H9 (cell line): ENCODE measurements around the gene PLEK. TPM values are rescaled to one million over a fixed set of nuclear protein-coding genes. Genes with fewer than 3 reads are reported as not detected.

Source experiments
- DNase-seq: peaks from one replicate; pipeline ENCODE4 v3.0.0-alpha.2; 2017
- H2AFZ ChIP-seq: one replicate; pipeline ENCODE4 v1.6.1; 2013; ENCODE audit warnings: mild to moderate bottlenecking, low read length, control low read depth, moderate library complexity
- H2AK5ac ChIP-seq: 2 replicates; pipeline ENCODE4 v1.6.1; 2013; ENCODE audit warnings: low read length, control low read depth, mixed read lengths; ENCODE audit not compliant: insufficient read length
- H2BK120ac ChIP-seq: one replicate; pipeline ENCODE4 v1.6.1; 2013; ENCODE audit warnings: low read depth, mild to moderate bottlenecking, low read length, control low read depth, inconsistent platforms; ENCODE audit not compliant: poor library complexity, severe bottlenecking
- H2BK12ac ChIP-seq: 2 replicates; pipeline ENCODE4 v1.6.1; 2013; ENCODE audit warnings: low read length, control low read depth, mixed read lengths, low read depth; ENCODE audit not compliant: insufficient read length
- H2BK15ac ChIP-seq: 2 replicates; pipeline ENCODE4 v1.6.1; 2013; ENCODE audit warnings: low read depth, low read length, control low read depth
- H2BK20ac ChIP-seq: one replicate; pipeline ENCODE4 v1.6.1; 2013; ENCODE audit warnings: low read depth, mild to moderate bottlenecking, low read length, control low read depth, inconsistent platforms; ENCODE audit not compliant: poor library complexity, severe bottlenecking
- H2BK5ac ChIP-seq: 2 replicates; pipeline ENCODE4 v1.6.1; 2013; ENCODE audit warnings: low read length, control low read depth, mixed read lengths; ENCODE audit not compliant: insufficient read length
- H3K14ac ChIP-seq: 2 replicates; pipeline ENCODE4 v1.6.1; 2013; ENCODE audit warnings: low read length, control low read depth; ENCODE audit not compliant: insufficient read depth
- H3K18ac ChIP-seq: 2 replicates; pipeline ENCODE4 v1.6.1; 2013; ENCODE audit warnings: low read depth, mild to moderate bottlenecking, mixed read lengths, low read length, control low read depth; ENCODE audit not compliant: insufficient read length
- H3K23ac ChIP-seq: 2 replicates; pipeline ENCODE4 v1.6.1; 2013; ENCODE audit warnings: low read length, control low read depth, mixed read lengths, low read depth; ENCODE audit not compliant: insufficient read length
- H3K23me2 ChIP-seq: 2 replicates; pipeline ENCODE4 v1.6.1; 2013; ENCODE audit warnings: low read depth, mild to moderate bottlenecking, mixed read lengths, low read length, control low read depth; ENCODE audit not compliant: insufficient read length, poor library complexity, severe bottlenecking
- H3K27ac ChIP-seq: 2 replicates; pipeline ENCODE4 v1.5.1; 2013; ENCODE audit warnings: low read length, control low read depth, mixed read lengths, low read depth; ENCODE audit not compliant: insufficient read length
- H3K27me3 ChIP-seq: 2 replicates; pipeline ENCODE4 v1.6.1; 2013; ENCODE audit warnings: low read length, control low read depth, inconsistent platforms; ENCODE audit not compliant: insufficient read depth
- H3K4ac ChIP-seq: 2 replicates; pipeline ENCODE4 v1.6.1; 2013; ENCODE audit warnings: low read depth, mild to moderate bottlenecking, control low read depth, inconsistent platforms, low read length, moderate library complexity
- H3K4me1 ChIP-seq: 2 replicates; pipeline ENCODE4 v1.6.1; 2013; ENCODE audit warnings: low read length, control low read depth, inconsistent platforms; ENCODE audit not compliant: insufficient read depth
- H3K4me2 ChIP-seq: 2 replicates; pipeline ENCODE4 v1.6.1; 2013; ENCODE audit warnings: low read length, control low read depth, mixed read lengths; ENCODE audit not compliant: insufficient read length, insufficient read depth
- H3K56ac ChIP-seq: 2 replicates; pipeline ENCODE4 v1.6.1; 2013; ENCODE audit warnings: low read depth, mild to moderate bottlenecking, mixed read lengths, low read length, control low read depth; ENCODE audit not compliant: insufficient read length
- H3K79me1 ChIP-seq: 2 replicates; pipeline ENCODE4 v1.6.1; 2013; ENCODE audit warnings: low read depth, mild to moderate bottlenecking, moderate library complexity, low read length, control low read depth, inconsistent platforms; ENCODE audit not compliant: insufficient read depth, poor library complexity, severe bottlenecking
- H3K79me2 ChIP-seq: 2 replicates; pipeline ENCODE4 v1.6.1; 2013; ENCODE audit warnings: low read length, control low read depth, inconsistent platforms; ENCODE audit not compliant: insufficient read depth
- H3K9ac ChIP-seq: 2 replicates; pipeline ENCODE4 v1.6.1; 2013; ENCODE audit warnings: low read length, control low read depth, mixed read lengths; ENCODE audit not compliant: insufficient read length; ENCODE audit errors: extremely low read depth
- H3K9me3 ChIP-seq: one replicate; pipeline ENCODE4 v1.6.1; 2013; ENCODE audit warnings: low read depth, low read length, inconsistent platforms; ENCODE audit not compliant: control insufficient read depth
- H3T11ph ChIP-seq: one replicate; pipeline ENCODE4 v1.6.1; 2013; ENCODE audit warnings: mild to moderate bottlenecking, low read length, control low read depth, inconsistent platforms
- H4K20me1 ChIP-seq: one replicate; pipeline ENCODE4 v1.6.1; 2013; ENCODE audit not compliant: control insufficient read depth, insufficient read length, insufficient read depth
- H4K5ac ChIP-seq: 2 replicates; pipeline ENCODE4 v1.6.1; 2013; ENCODE audit warnings: low read depth, mild to moderate bottlenecking, mixed read lengths, low read length, control low read depth; ENCODE audit not compliant: insufficient read length
- H4K8ac ChIP-seq: replicated peaks from 2 replicates; pipeline ENCODE4 v1.6.1; 2013; ENCODE audit warnings: low read length, control low read depth, mixed read lengths, low read depth; ENCODE audit not compliant: insufficient read length
- H4K91ac ChIP-seq: 2 replicates; pipeline ENCODE4 v1.6.1; 2013; ENCODE audit warnings: low read depth, mild to moderate bottlenecking, moderate library complexity, mixed read lengths, low read length, control low read depth; ENCODE audit not compliant: insufficient read length
- H3K27ac Mint-ChIP-seq, 3 experiments: 2 replicates in 2 of 3; 3 replicates in 1 of 3; pipeline ENCODE4 v1.8.0; 2020 to 2021; ENCODE audit warnings: mixed read lengths in 3 of 3, mild to moderate bottlenecking in 1 of 3, moderate library complexity in 1 of 3
- H3K27me3 Mint-ChIP-seq: 2 replicates; pipeline ENCODE4 v1.8.0; 2021; ENCODE audit warnings: low read depth, mild to moderate bottlenecking, moderate library complexity, mixed read lengths
- H3K36me3 Mint-ChIP-seq, 3 experiments: 2 replicates in 2 of 3; 3 replicates in 1 of 3; pipeline ENCODE4 v1.8.0; 2020 to 2021; ENCODE audit warnings: low read depth in 3 of 3, mixed read lengths in 3 of 3; ENCODE audit not compliant: insufficient read depth in 1 of 3
- H3K4me1 Mint-ChIP-seq, 2 experiments: 2 replicates each; pipeline ENCODE4 v1.8.0; 2020; ENCODE audit warnings: mixed read lengths in 2 of 2
- H3K4me3 Mint-ChIP-seq, 2 experiments: 2 replicates in 1 of 2; 3 replicates in 1 of 2; pipeline ENCODE4 v1.8.0; 2020 to 2021; ENCODE audit warnings: mild to moderate bottlenecking in 2 of 2, mixed read lengths in 2 of 2, moderate library complexity in 1 of 2
- H3K9me3 Mint-ChIP-seq, 2 experiments: 2 replicates in 1 of 2; 3 replicates in 1 of 2; pipeline ENCODE4 v1.8.0; 2020; ENCODE audit warnings: mild to moderate bottlenecking in 2 of 2, mixed read lengths in 2 of 2, moderate library complexity in 1 of 2
- WGBS: extraction: QIAGEN DNeasy Blood & Tissue Kit; methylation state at CpG from one replicate; pipeline ENCODE4 v1.1.7; 2013; ENCODE audit warnings: missing lambda C conversion rate, low lambda C conversion rate, mixed read lengths; ENCODE audit not compliant: insufficient read length; ENCODE audit errors: extremely low coverage; 5-methylcytosine and 5-hydroxymethylcytosine counted together
- total RNA-seq: library from RNA; stranded (reverse); gene quantifications from 2 replicates; pipeline ENCODE4 v1.2.1, GENCODE V29; 2021
- TF ChIP-seq, protein P1 (sequence below): fragments of 200-600 bp; sonication (generic); conservative IDR thresholded peaks from 3 replicates; pipeline ENCODE4 v1.8.0; 2021; ENCODE audit warnings: antibody characterized with exemption, mild to moderate bottlenecking

The PLEK gene
- total RNA-seq, 1 experiment from 2014 or later: not detected

DNA sequence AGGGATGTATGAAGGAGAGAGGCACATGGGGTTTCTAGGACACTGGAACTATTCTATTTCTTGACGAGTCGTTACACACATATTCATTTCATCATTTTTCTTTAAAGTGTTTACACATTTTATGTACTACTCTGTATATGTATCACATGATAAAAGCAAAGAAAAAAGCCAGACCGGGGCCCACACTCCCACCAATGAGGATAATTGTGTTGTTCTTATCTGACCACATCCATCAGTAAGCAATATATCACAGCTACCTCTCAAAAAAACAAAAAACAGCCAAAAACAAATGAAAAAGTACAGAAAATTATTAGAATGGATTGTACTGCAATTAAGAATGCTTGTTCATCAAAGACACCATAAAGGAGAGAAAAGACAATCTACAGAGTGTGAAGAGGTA, 31.2 kb upstream of the PLEK start:
- no peak overlapping the region for H4K5ac ChIP-seq
- no peak overlapping the region for H3K4me3 Mint-ChIP-seq
- no peak overlapping the region for H3K9ac ChIP-seq
- H3K14ac ChIP-seq: no peak overlapping the region
- H3K9me3 ChIP-seq: no peaks in the 10 kb centered on the region
- H3K4me1 Mint-ChIP-seq: peaks cover 5 to 12% of the 10 kb centered on the region in 2 experiments
- H3K18ac ChIP-seq: no peak overlapping the region
- no peak overlapping the region for H2BK20ac ChIP-seq
- WGBS: no CpG with 5 or more reads among the region's 3 CpGs
- H2AK5ac ChIP-seq: no peak overlapping the region
- H3K79me1 ChIP-seq: no peaks in the 10 kb centered on the region
- no peak overlapping the region for H4K91ac ChIP-seq
- H2BK5ac ChIP-seq: no peak overlapping the region
- no peaks in the 10 kb centered on the region for H3K23me2 ChIP-seq
- H3K79me2 ChIP-seq: no peaks in the 10 kb centered on the region
- H3K36me3 Mint-ChIP-seq: no peaks in the 10 kb centered on the region
- no peak overlapping the region for H3T11ph ChIP-seq
- no peak overlapping the region for H3K27ac Mint-ChIP-seq
- no peak overlapping the region for H3K4ac ChIP-seq
- H3K4me2 ChIP-seq: no peak overlapping the region
- no peaks in the 10 kb centered on the region for H3K27me3 ChIP-seq
- DNase-seq: no peak
- H3K27ac ChIP-seq: no peak overlapping the region
- H3K23ac ChIP-seq: no peak overlapping the region
- no peak overlapping the region for H2AFZ ChIP-seq
- H3K27me3 Mint-ChIP-seq: peaks cover 2% of the 10 kb centered on the region; the same call in 1 of the 2 replicates
- no peak overlapping the region for H2BK12ac ChIP-seq
- H4K20me1 ChIP-seq: no peaks in the 10 kb centered on the region
- H3K56ac ChIP-seq: no peak overlapping the region
- H3K9me3 Mint-ChIP-seq: no peaks in the 10 kb centered on the region
- H4K8ac ChIP-seq: no peak overlapping the region
- H2BK120ac ChIP-seq: no peak overlapping the region
- TF ChIP-seq, protein P1, sequence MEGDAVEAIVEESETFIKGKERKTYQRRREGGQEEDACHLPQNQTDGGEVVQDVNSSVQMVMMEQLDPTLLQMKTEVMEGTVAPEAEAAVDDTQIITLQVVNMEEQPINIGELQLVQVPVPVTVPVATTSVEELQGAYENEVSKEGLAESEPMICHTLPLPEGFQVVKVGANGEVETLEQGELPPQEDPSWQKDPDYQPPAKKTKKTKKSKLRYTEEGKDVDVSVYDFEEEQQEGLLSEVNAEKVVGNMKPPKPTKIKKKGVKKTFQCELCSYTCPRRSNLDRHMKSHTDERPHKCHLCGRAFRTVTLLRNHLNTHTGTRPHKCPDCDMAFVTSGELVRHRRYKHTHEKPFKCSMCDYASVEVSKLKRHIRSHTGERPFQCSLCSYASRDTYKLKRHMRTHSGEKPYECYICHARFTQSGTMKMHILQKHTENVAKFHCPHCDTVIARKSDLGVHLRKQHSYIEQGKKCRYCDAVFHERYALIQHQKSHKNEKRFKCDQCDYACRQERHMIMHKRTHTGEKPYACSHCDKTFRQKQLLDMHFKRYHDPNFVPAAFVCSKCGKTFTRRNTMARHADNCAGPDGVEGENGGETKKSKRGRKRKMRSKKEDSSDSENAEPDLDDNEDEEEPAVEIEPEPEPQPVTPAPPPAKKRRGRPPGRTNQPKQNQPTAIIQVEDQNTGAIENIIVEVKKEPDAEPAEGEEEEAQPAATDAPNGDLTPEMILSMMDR: no peak
- no peaks in the 10 kb centered on the region for H3K4me1 ChIP-seq
- no peak overlapping the region for H2BK15ac ChIP-seq
